K562 (cell line): Measurements from ENCODE around the gene RESP18. TPM values are rescaled to one million over a fixed set of nuclear protein-coding genes. Genes with fewer than 3 reads are reported as not detected.

Experiments
- GABPA ChIP-seq: fragments of 200-800 bp; sonication (Bioruptor generic); conservative IDR thresholded peaks from 2 replicates; pipeline ENCODE4 v1.6.1; 2016; ENCODE audit warnings: low read depth, missing genetic modification characterization, missing compliant biosample characterization
- KLF1 ChIP-seq: fragments of 450-650 bp; IDR thresholded peaks from 2 replicates; pipeline ENCODE4 v1.6.1; 2016; ENCODE audit warnings: missing genetic modification characterization, missing compliant biosample characterization
- POU5F1 ChIP-seq: fragments of 150-350 bp; IDR thresholded peaks from 2 replicates; pipeline ENCODE4 v1.6.1; 2014; ENCODE audit warnings: borderline replicate concordance, low read length, low read depth, mild to moderate bottlenecking; ENCODE audit not compliant: partially characterized antibody
- PTBP1 ChIP-seq: fragments of 200-400 bp; formaldehyde crosslinking; IDR thresholded peaks from 2 replicates; pipeline ENCODE4 v1.6.1; 2017; ENCODE audit warnings: low read depth, low read length
- TEAD2 ChIP-seq: fragments of 450-650 bp; IDR thresholded peaks from 2 replicates; pipeline ENCODE4 v1.6.1; 2016; ENCODE audit warnings: missing genetic modification characterization, control low read depth, missing compliant biosample characterization
- ZNF184 ChIP-seq: sonication (generic); formaldehyde crosslinking; IDR thresholded peaks from 2 replicates; pipeline ENCODE4 v1.5.0; 2020; ENCODE audit warnings: missing genetic modification reagents
- ZNF830 ChIP-seq: fragments of 250-450 bp; sonication (Bioruptor Pico); IDR thresholded peaks from 2 replicates; pipeline ENCODE4 v1.5.0; 2021; ENCODE audit warnings: mild to moderate bottlenecking
- polyA plus RNA-seq, 8 experiments: library from polyadenylated mRNA; depleted of rRNA in 4 of 8; stranded (reverse) in 5 of 8; unstranded in 3 of 8; fragments of >200 nt; fragmentation: Nextera tagmentation in 2 of 8; fragmentation: Illumina TruSeq in 1 of 8; extraction: Ambion mirVana in 2 of 8; extraction: Trizol in 1 of 8; gene quantifications; 2 replicates each; pipeline versions ENCODE4 v1.2.1 to v1.2.3, GENCODE V29; 2011 to 2014; ENCODE audit warnings: inconsistent platforms in 1 of 8, missing spikeins in 1 of 8
- total RNA-seq, 7 experiments: library from RNA; depleted of rRNA in 6 of 7; stranded (reverse); fragments of >200 nt in 6 of 7; fragmentation: Illumina TruSeq in 2 of 7; extraction: Trizol in 2 of 7; gene quantifications; 2 replicates each; pipeline versions ENCODE4 v1.2.1 to v1.2.3, GENCODE V29; 2011 to 2021; ENCODE audit warnings: low replicate concordance in 1 of 7
- TF ChIP-seq, protein P1 (sequence below): sonication (generic); formaldehyde crosslinking; IDR thresholded peaks from 2 replicates; pipeline ENCODE4 v1.4.0; 2020; ENCODE audit warnings: mild to moderate bottlenecking, missing genetic modification reagents
- TF ChIP-seq, protein P2 (sequence below), 2 experiments: IDR thresholded peaks; 2 replicates each; pipeline ENCODE4 v1.6.1; 2012; ENCODE audit warnings: improper control_type of control experiment in 2 of 2, low read depth in 2 of 2, low read length in 2 of 2, borderline replicate concordance in 1 of 2
- TF ChIP-seq, protein P3 (sequence below): fragments of 250-450 bp; sonication (Bioruptor Pico); IDR thresholded peaks from 2 replicates; pipeline ENCODE4 v1.5.0; 2020; ENCODE audit warnings: mild to moderate bottlenecking, borderline replicate concordance
- TF ChIP-seq, protein P4 (sequence below): fragments of 150-350 bp; IDR thresholded peaks from 2 replicates; pipeline ENCODE4 v1.6.1; 2014; ENCODE audit warnings: low read depth, mild to moderate bottlenecking, low read length, borderline replicate concordance
- TF ChIP-seq, protein P5 (sequence below): fragments of 450-650 bp; IDR thresholded peaks from 2 replicates; pipeline ENCODE4 v1.6.1; 2016; ENCODE audit warnings: mild to moderate bottlenecking

Gene RESP18
- total and polyA plus RNA-seq, 9 of the 15 experiments (the other 6 are each of a cell fraction or from before 2014, with no cell fraction given) = not detected

DNA sequence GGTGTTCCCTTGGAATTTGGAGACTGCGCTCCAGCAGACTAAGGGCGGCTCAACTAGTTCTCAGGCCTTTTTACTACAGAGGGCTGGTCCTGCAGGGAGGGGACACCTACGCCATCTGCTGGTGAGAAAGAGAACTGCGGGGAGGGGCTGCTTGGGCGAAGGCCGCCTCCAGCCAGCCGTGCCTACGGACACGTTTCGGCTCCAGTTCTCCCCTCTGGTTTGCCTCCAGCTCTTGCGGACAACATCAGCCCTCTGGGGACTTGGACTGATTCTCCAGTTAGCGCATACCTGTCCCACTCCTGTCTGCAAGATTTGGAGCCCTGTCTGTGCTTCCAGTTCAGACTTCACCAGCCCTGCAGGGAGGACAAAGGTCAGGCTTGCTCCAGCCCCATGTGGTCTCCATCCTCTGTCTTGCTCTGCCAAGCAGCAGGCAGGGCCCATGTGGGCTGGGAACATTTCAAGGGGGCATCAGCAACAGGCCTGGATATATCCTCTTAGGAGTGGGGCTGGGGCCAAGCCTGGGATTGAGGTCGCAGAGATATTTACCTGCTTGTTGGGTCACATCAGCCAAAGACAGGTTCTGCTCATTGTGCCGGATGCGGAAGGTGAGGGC lies 33.7 kb downstream of the RESP18 start (continued):
- TF ChIP-seq, protein P1, sequence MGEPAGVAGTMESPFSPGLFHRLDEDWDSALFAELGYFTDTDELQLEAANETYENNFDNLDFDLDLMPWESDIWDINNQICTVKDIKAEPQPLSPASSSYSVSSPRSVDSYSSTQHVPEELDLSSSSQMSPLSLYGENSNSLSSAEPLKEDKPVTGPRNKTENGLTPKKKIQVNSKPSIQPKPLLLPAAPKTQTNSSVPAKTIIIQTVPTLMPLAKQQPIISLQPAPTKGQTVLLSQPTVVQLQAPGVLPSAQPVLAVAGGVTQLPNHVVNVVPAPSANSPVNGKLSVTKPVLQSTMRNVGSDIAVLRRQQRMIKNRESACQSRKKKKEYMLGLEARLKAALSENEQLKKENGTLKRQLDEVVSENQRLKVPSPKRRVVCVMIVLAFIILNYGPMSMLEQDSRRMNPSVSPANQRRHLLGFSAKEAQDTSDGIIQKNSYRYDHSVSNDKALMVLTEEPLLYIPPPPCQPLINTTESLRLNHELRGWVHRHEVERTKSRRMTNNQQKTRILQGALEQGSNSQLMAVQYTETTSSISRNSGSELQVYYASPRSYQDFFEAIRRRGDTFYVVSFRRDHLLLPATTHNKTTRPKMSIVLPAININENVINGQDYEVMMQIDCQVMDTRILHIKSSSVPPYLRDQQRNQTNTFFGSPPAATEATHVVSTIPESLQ (CRISPR knock-in tag) = no peak
- no peak for TF ChIP-seq PTBP1
- TF ChIP-seq, protein P2, sequence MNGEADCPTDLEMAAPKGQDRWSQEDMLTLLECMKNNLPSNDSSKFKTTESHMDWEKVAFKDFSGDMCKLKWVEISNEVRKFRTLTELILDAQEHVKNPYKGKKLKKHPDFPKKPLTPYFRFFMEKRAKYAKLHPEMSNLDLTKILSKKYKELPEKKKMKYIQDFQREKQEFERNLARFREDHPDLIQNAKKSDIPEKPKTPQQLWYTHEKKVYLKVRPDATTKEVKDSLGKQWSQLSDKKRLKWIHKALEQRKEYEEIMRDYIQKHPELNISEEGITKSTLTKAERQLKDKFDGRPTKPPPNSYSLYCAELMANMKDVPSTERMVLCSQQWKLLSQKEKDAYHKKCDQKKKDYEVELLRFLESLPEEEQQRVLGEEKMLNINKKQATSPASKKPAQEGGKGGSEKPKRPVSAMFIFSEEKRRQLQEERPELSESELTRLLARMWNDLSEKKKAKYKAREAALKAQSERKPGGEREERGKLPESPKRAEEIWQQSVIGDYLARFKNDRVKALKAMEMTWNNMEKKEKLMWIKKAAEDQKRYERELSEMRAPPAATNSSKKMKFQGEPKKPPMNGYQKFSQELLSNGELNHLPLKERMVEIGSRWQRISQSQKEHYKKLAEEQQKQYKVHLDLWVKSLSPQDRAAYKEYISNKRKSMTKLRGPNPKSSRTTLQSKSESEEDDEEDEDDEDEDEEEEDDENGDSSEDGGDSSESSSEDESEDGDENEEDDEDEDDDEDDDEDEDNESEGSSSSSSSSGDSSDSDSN (IDR thresholded peaks at IDR 0.05; ENCODE audit: borderline replicate concordance in 1 of 2, low read depth in 2 of 2, low read length in 2 of 2) = no peak
- TF ChIP-seq POU5F1 = no peak
- TF ChIP-seq TEAD2 (tag) = no peak
- TF ChIP-seq, protein P3, sequence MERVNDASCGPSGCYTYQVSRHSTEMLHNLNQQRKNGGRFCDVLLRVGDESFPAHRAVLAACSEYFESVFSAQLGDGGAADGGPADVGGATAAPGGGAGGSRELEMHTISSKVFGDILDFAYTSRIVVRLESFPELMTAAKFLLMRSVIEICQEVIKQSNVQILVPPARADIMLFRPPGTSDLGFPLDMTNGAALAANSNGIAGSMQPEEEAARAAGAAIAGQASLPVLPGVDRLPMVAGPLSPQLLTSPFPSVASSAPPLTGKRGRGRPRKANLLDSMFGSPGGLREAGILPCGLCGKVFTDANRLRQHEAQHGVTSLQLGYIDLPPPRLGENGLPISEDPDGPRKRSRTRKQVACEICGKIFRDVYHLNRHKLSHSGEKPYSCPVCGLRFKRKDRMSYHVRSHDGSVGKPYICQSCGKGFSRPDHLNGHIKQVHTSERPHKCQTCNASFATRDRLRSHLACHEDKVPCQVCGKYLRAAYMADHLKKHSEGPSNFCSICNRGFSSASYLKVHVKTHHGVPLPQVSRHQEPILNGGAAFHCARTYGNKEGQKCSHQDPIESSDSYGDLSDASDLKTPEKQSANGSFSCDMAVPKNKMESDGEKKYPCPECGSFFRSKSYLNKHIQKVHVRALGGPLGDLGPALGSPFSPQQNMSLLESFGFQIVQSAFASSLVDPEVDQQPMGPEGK (CRISPR knock-in tag) = no peak
- no peak for TF ChIP-seq ZNF830
- TF ChIP-seq ZNF184 (CRISPR knock-in tag) = no peak
- TF ChIP-seq GABPA (tag) = no peak
- TF ChIP-seq KLF1 (tag) = no peak
- TF ChIP-seq, protein P4, sequence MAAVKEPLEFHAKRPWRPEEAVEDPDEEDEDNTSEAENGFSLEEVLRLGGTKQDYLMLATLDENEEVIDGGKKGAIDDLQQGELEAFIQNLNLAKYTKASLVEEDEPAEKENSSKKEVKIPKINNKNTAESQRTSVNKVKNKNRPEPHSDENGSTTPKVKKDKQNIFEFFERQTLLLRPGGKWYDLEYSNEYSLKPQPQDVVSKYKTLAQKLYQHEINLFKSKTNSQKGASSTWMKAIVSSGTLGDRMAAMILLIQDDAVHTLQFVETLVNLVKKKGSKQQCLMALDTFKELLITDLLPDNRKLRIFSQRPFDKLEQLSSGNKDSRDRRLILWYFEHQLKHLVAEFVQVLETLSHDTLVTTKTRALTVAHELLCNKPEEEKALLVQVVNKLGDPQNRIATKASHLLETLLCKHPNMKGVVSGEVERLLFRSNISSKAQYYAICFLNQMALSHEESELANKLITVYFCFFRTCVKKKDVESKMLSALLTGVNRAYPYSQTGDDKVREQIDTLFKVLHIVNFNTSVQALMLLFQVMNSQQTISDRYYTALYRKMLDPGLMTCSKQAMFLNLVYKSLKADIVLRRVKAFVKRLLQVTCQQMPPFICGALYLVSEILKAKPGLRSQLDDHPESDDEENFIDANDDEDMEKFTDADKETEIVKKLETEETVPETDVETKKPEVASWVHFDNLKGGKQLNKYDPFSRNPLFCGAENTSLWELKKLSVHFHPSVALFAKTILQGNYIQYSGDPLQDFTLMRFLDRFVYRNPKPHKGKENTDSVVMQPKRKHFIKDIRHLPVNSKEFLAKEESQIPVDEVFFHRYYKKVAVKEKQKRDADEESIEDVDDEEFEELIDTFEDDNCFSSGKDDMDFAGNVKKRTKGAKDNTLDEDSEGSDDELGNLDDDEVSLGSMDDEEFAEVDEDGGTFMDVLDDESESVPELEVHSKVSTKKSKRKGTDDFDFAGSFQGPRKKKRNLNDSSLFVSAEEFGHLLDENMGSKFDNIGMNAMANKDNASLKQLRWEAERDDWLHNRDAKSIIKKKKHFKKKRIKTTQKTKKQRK = no peak
- TF ChIP-seq, protein P5, sequence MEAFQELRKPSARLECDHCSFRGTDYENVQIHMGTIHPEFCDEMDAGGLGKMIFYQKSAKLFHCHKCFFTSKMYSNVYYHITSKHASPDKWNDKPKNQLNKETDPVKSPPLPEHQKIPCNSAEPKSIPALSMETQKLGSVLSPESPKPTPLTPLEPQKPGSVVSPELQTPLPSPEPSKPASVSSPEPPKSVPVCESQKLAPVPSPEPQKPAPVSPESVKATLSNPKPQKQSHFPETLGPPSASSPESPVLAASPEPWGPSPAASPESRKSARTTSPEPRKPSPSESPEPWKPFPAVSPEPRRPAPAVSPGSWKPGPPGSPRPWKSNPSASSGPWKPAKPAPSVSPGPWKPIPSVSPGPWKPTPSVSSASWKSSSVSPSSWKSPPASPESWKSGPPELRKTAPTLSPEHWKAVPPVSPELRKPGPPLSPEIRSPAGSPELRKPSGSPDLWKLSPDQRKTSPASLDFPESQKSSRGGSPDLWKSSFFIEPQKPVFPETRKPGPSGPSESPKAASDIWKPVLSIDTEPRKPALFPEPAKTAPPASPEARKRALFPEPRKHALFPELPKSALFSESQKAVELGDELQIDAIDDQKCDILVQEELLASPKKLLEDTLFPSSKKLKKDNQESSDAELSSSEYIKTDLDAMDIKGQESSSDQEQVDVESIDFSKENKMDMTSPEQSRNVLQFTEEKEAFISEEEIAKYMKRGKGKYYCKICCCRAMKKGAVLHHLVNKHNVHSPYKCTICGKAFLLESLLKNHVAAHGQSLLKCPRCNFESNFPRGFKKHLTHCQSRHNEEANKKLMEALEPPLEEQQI = no peak
